ENCODE data around the gene YPEL1. TPM values are rescaled to one million over a fixed set of nuclear protein-coding genes. Genes with fewer than 3 reads are reported as not detected.

Gene YPEL1
- total and polyA plus RNA-seq, 2 of the 8 experiments (the other 6 are each of a cell fraction or from before 2014, with no cell fraction given): 6.0 to 6.7 TPM

DNA sequence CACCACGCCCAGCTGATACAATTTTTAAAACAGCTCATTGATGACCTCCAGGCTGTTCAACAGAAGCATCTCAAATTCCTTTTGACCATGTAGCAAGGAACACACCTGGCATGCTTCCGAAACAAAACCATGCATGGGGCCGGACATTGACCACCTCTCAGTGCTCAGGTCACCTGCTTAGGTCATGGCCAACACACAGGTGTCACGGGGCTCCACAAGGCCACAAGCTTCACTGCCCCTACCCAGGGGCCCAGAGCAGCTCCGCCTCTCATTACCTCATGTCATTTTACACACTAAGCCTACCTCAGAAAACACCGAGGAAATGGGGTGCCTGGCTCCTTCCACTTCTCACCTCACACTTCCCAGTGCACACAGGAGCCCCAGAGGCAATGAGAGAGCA is 26.6 kb downstream of the YPEL1 start (continued):
- no peak for TF ChIP-seq MAX (IDR thresholded peaks at IDR 0.05)
- TF ChIP-seq FOSL1 (IDR thresholded peaks at IDR 0.05; ENCODE audit: insufficient read depth, low read depth, low read length): no peak
- TF ChIP-seq SP1 (IDR thresholded peaks at IDR 0.05; ENCODE audit: low read depth, low read length): no peak

Measured in H1 (cell line).